Mucosa of rectum (tissue), 2 donors: ENCODE results near the gene TGM6.

Experiments
- H3K27ac ChIP-seq, 2 donors: one replicate each; pipeline ENCODE4 v1.7.0; 2013; ENCODE audit warnings: inconsistent platforms in 2 of 2, low read depth in 2 of 2, low read length in 2 of 2
- H3K27me3 ChIP-seq, 2 donors: one replicate each; pipeline ENCODE4 v1.7.0; 2013; ENCODE audit warnings: low read length in 2 of 2; ENCODE audit not compliant: control insufficient read depth in 2 of 2, insufficient read depth in 2 of 2
- H3K36me3 ChIP-seq, 2 donors: one replicate each; pipeline ENCODE4 v1.7.0; 2013; ENCODE audit warnings: low read length in 2 of 2; ENCODE audit not compliant: control insufficient read depth in 2 of 2, insufficient read depth in 2 of 2
- H3K4me1 ChIP-seq, 2 donors: one replicate each; pipeline ENCODE4 v1.7.0; 2013; ENCODE audit warnings: low read length in 2 of 2, mild to moderate bottlenecking in 1 of 2; ENCODE audit not compliant: control insufficient read depth in 2 of 2, insufficient read depth in 2 of 2
- H3K4me3 ChIP-seq, 2 donors: one replicate each; pipeline ENCODE4 v1.7.0; 2013; ENCODE audit warnings: low read length in 2 of 2
- H3K9ac ChIP-seq, 2 donors: one replicate each; pipeline ENCODE4 v1.7.0; 2013; ENCODE audit warnings: low read length in 2 of 2, low read depth in 1 of 2, mild to moderate bottlenecking in 1 of 2
- H3K9me3 ChIP-seq, 2 donors: one replicate each; pipeline ENCODE4 v1.7.0; 2013; ENCODE audit warnings: low read length in 2 of 2; ENCODE audit not compliant: control insufficient read depth in 2 of 2
- donor health status: healthy.
- donor health status: Normal muscosa, but diverticular disease.

Gene TGM6

GRCh38 chr20:2463616-2464365 is 83.1 kb downstream of the TGM6 start:
- H3K27ac ChIP-seq: no peak overlapping the region
- H3K4me3 ChIP-seq: no peak overlapping the region
- H3K36me3 ChIP-seq: peaks cover 55 to 89% of the 10 kb centered on the region in 2 donors

DNA sequence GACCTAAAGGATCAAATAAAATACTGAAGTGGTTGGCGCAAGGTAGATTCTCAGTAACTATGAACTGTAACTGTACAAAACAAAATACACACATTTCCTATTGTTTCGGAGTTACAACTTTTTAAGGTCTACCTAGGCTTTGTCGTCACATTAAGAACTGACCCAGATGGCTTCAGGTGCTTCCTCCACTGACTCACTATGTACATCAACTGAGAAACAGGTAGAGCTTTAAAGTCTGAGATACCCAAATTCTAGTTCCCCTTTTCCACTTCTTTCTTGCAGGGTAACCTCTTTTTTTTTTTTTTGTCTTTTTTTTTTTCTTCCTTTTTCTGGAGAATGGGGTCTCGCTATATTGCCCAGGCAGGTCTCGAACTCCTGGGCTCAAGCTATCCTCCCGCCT is 84.4 kb downstream of the TGM6 start:
- Histone ChIP-seq H3K4me3 (no peak overlapping the region), H3K9ac (no peak overlapping the region), H3K27ac (no peak overlapping the region), H3K4me1 (peaks cover 12 to 14% of the 10 kb centered on the region in 2 donors), H3K9me3 (no peaks in the 10 kb centered on the region), H3K36me3 (peaks cover 51 to 80% of the 10 kb centered on the region in 2 donors), H3K27me3 (no peaks in the 10 kb centered on the region)

More at GRCh38 chr20:2463616-2464365, 83.1 kb downstream of the TGM6 start:
- H3K27me3 ChIP-seq: no peaks in the 10 kb centered on the region
- H3K4me1 ChIP-seq: peaks cover 4 to 6% of the 10 kb centered on the region in 2 donors
- H3K9me3 ChIP-seq: no peaks in the 10 kb centered on the region
- no peak overlapping the region for H3K9ac ChIP-seq

GRCh38 chr20:2467412-2467811 is 86.7 kb downstream of the TGM6 start:
- Histone ChIP-seq H3K9ac (peak overlapping the region in 1 of 2 donors; percentile 26), H3K36me3 (peaks cover 30 to 58% of the 10 kb centered on the region in 2 donors)

DNA sequence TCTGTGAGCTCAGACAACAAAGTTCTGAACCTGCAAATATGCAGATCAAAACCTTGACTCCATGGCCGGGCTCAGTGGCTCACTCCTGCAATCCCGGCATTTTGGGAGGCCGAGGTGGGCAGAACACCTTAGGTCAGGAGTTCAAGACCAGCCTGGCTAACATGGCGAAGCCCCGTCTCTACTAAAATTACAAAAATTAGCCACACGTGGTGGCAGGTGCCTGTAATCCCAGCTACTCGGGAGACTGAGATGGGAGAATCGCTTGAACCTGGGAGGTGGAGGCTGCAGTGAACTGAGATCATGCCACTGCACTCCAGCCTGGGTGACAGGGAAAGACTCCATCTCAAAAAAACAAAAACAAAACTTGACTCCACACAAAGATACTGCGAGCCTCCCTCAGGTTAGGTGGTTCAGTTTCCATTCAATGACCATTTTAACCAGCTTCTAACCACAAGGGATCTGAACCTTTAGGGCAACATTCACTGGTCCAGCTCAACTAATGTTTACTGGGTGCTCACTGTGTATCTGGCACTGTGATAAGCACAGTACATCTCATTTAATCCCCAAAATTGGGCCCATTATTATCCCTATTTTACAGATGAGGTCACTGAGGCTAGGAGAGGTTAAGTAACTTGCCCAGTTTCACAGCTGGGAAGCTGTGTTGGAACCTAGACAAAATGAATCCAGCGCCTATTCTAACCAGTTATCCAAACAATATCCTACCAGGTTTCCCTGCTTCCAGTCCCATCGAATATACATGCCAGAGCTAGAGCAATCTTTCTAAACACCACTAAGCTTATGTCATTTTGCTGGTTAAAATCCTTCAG is 88.1 kb downstream of the TGM6 start:
- H3K4me1 ChIP-seq: peaks cover 14 to 15% of the 10 kb centered on the region in 2 donors
- peak overlapping the region; percentile 14 to 48 for H3K9ac ChIP-seq
- H3K4me3 ChIP-seq: peak overlapping the region in 1 of 2 donors; percentile 93
- H3K27ac ChIP-seq: no peak overlapping the region
- H3K36me3 ChIP-seq: peaks cover 16 to 44% of the 10 kb centered on the region in 2 donors
- H3K9me3 ChIP-seq: no peaks in the 10 kb centered on the region
- no peaks in the 10 kb centered on the region for H3K27me3 ChIP-seq

More at GRCh38 chr20:2467412-2467811, 86.7 kb downstream of the TGM6 start:
- Histone ChIP-seq H3K27me3 (no peaks in the 10 kb centered on the region), H3K27ac (no peak overlapping the region), H3K4me3 (no peak overlapping the region), H3K9me3 (no peaks in the 10 kb centered on the region), H3K4me1 (peaks cover 14 to 15% of the 10 kb centered on the region in 2 donors)

DNA sequence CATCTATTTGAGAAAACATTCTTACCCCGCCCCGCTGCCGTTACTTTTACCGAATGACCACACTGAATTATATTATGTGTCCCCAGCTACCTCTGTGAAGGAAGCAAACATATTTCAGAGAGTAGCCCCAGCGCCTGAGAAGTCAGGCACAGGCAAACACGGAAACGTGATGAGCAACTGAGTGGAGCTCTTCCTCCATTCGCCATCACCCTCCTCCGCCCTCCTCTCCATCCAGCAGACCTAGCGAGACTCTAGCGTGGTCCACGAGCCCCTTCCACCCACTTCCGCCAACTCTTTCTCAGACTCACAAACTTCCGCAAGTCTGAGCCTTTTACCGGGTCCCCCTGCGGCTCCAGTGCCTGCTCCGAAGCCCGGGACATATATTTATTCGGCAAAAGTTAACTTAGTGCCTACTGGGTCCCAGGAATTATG is 89.3 kb downstream of the TGM6 start:
- Histone ChIP-seq H3K36me3 (peaks cover 11 to 32% of the 10 kb centered on the region in 2 donors), H3K4me3 (peak overlapping the region; percentile 79 to 93), H3K27me3 (no peaks in the 10 kb centered on the region), H3K9ac (peak overlapping the region; percentile 61 to 82), H3K4me1 (peaks cover 14 to 15% of the 10 kb centered on the region in 2 donors), H3K27ac (peak overlapping the region; percentile 89 to 93), H3K9me3 (no peaks in the 10 kb centered on the region)

DNA sequence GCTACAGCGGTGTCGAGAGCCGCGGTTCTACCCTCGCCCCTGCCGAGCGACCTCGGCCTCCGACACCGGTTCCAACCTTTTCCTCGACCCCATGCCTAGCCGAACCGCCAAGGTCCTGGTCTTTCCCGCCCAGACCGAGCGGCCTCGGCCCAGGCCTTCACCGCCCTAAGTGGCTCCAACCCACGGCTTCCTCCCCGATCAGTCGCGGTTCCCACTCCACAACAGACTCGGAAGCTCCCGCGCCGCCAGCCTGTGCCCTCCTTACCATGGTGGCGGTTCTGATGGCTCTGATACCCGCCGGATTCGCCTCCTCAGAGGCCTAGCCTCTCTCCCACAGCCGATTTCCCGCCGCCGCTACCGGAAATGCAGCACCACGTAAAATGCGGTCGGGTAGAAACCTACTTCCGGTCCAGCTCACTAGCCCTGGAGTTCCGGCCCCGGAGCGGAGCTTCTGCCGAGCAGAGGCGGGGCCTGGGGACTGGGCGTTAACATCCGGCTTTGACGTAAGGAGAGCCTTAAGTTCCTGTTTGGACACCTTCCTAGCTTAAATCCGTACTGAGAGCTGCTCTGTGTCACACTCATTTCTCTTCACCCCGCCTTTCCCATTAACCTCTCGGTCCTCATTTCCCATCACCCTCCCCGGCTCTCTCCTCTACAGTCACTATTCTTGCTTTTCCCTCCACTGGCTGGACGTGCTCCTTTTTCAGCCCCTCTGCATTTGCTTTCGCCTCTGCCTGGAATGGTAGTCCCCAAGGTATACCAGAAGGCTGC is 89.9 kb downstream of the TGM6 start, which contains the start of gene SNRPB:
Gene SNRPB (minus strand): TSS at position 367 of the 771 bp plus-strand sequence. CDS start 99 bp downstream, at position 268.
- no peaks in the 10 kb centered on the region for H3K27me3 ChIP-seq
- H3K9ac ChIP-seq: peak within 1 kb of the TSS; percentile 81 to 82
- peaks cover 14 to 15% of the 10 kb centered on the region in 2 donors for H3K4me1 ChIP-seq
- H3K36me3 ChIP-seq: peaks cover 9 to 28% of the 10 kb centered on the region in 2 donors
- H3K4me3 ChIP-seq: peak within 1 kb of the TSS; percentile 79 to 93
- H3K9me3 ChIP-seq: no peaks in the 10 kb centered on the region
- H3K27ac ChIP-seq: peak within 1 kb of the TSS; percentile 93

DNA sequence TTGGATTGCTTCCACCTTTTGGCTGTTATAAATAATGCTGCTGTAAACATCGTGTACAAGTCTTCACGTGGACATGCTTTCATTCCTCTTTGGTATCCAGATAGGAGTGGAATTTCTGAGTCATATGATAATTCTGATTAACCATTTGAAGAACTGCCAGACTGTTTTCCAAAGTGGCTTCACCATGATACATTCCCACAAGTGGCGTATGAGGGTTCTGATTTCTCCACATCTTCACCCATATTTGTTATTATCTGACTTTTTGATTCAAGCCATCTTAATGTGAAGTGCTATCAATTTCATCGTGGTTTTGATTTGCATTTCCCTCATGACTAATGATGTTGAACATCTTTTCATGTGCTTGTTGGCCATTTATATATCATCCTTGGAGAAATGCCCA is 92.8 kb downstream of the TGM6 start:
- H3K4me1 ChIP-seq: peaks cover 10 to 14% of the 10 kb centered on the region in 2 donors
- H3K27me3 ChIP-seq: no peaks in the 10 kb centered on the region
- H3K36me3 ChIP-seq: peaks cover 0 to under 1% of the 10 kb centered on the region in 2 donors
- no peak overlapping the region for H3K27ac ChIP-seq
- H3K4me3 ChIP-seq: no peak overlapping the region
- H3K9ac ChIP-seq: no peak overlapping the region
- H3K9me3 ChIP-seq: no peaks in the 10 kb centered on the region

GRCh38 chr20:2475850-2476741 is 95.4 kb downstream of the TGM6 start:
- H3K27me3 ChIP-seq: no peaks in the 10 kb centered on the region
- H3K4me1 ChIP-seq: peaks cover 0 to under 1% of the 10 kb centered on the region in 2 donors
- H3K27ac ChIP-seq: no peak overlapping the region
- H3K36me3 ChIP-seq: peaks cover 4% of the 10 kb centered on the region in 2 donors
- no peaks in the 10 kb centered on the region for H3K9me3 ChIP-seq
- no peak overlapping the region for H3K9ac ChIP-seq
- H3K4me3 ChIP-seq: no peak overlapping the region
